Renal pelvis (tissue), 4 donors: ENCODE measurements around the gene PRPF31. TPM values are rescaled to one million over a fixed set of nuclear protein-coding genes. Genes with fewer than 3 reads are reported as not detected.

Source experiments
- DNase-seq: peaks from one replicate; pipeline ENCODE4 v3.0.0-alpha.2; 2013
- polyA plus RNA-seq, 3 donors: library from polyadenylated mRNA; unstranded; fragments of 120-200 nt; gene quantifications; one replicate each; pipeline ENCODE4 v1.2.1, GENCODE V29; 2013; ENCODE audit not compliant: insufficient read length in 3 of 3

Gene PRPF31
- polyA plus RNA-seq, 3 donors = 72.8 to 83.6 (median 74.5) TPM

GRCh38 chr19:54104998-54105715 is 10.4 kb upstream of the PRPF31 start:
- no peak for DNase-seq

GRCh38 chr19:54105796-54106195 is 9.8 kb upstream of the PRPF31 start:
- DNase-seq = no peak

- DNase-seq = no peak
These were observed 8.8 kb upstream of the PRPF31 start for GRCh38 chr19:54106716-54107115.

- DNase-seq = no peak
These were observed 7.6 kb upstream of the PRPF31 start for GRCh38 chr19:54107876-54108490.

- DNase-seq = no peak
These were observed 7.1 kb upstream of the PRPF31 start for GRCh38 chr19:54108496-54108895.

GRCh38 chr19:54109651-54110050 is 5.9 kb upstream of the PRPF31 start:
- DNase-seq = no peak

- no peak for DNase-seq
These were observed 1.0 kb upstream of the PRPF31 start for GRCh38 chr19:54114340-54115108.

GRCh38 chr19:54121259-54121658 is 5.7 kb downstream of the PRPF31 start:
- DNase-seq = no peak

GRCh38 chr19:54123682-54124081 is 8.1 kb downstream of the PRPF31 start:
- no peak for DNase-seq

- no peak for DNase-seq
These were observed 8.8 kb downstream of the PRPF31 start for GRCh38 chr19:54124393-54124792.

GRCh38 chr19:54125713-54126112 is 10.2 kb downstream of the PRPF31 start:
- DNase-seq = no peak

GRCh38 chr19:54127688-54128440 is 12.3 kb downstream of the PRPF31 start:
- DNase-seq = no peak

- no peak for DNase-seq
These were observed 12.8 kb downstream of the PRPF31 start for GRCh38 chr19:54128441-54128725.

- no peak for DNase-seq
These were observed 13.5 kb downstream of the PRPF31 start for GRCh38 chr19:54128796-54129616.

- DNase-seq = no peak
These were observed 14.1 kb downstream of the PRPF31 start for GRCh38 chr19:54129617-54129996.

- peak; percentile 46 for DNase-seq
These were observed 17.9 kb downstream of the PRPF31 start for GRCh38 chr19:54133312-54133956.

GRCh38 chr19:54133957-54134590 is 18.5 kb downstream of the PRPF31 start:
- DNase-seq = no peak

GRCh38 chr19:54136086-54136863 is 20.7 kb downstream of the PRPF31 start:
- DNase-seq = no peak

GRCh38 chr19:54136864-54137698 is 21.5 kb downstream of the PRPF31 start:
- DNase-seq = peak; percentile 100
